GM18526 (cell line): ENCODE results near the gene C2CD2.

ENCODE experiments used
- POLR2A ChIP-seq: IDR thresholded peaks from 3 replicates; pipeline ENCODE4 v1.6.1; 2011; ENCODE audit not compliant: insufficient read length; ENCODE audit errors: extremely low read depth

Gene C2CD2

GRCh38 chr21:41932191-41932575 lies 21.6 kb downstream of the C2CD2 start:
- TF ChIP-seq POLR2A: no peak

- TF ChIP-seq POLR2A: no peak
These were observed 22.8 kb downstream of the C2CD2 start for GRCh38 chr21:41931041-41931451.

GRCh38 chr21:41929248-41929647 lies 24.6 kb downstream of the C2CD2 start:
- no peak for TF ChIP-seq POLR2A

- no peak for TF ChIP-seq POLR2A
These were observed 25.1 kb downstream of the C2CD2 start for GRCh38 chr21:41928621-41929220.

GRCh38 chr21:41927727-41928409 lies 25.9 kb downstream of the C2CD2 start:
- no peak for TF ChIP-seq POLR2A

GRCh38 chr21:41926807-41927171 lies 27.0 kb downstream of the C2CD2 start:
- no peak for TF ChIP-seq POLR2A

- TF ChIP-seq POLR2A: no peak
These were observed 27.6 kb downstream of the C2CD2 start for GRCh38 chr21:41926117-41926806.

- TF ChIP-seq POLR2A: no peak
These were observed 28.1 kb downstream of the C2CD2 start for GRCh38 chr21:41925767-41926116.

GRCh38 chr21:41924368-41924754 lies 29.5 kb downstream of the C2CD2 start:
- TF ChIP-seq POLR2A: no peak

GRCh38 chr21:41923631-41924367 lies 30.0 kb downstream of the C2CD2 start:
- no peak for TF ChIP-seq POLR2A

GRCh38 chr21:41923186-41923585 lies 30.6 kb downstream of the C2CD2 start:
- no peak for TF ChIP-seq POLR2A

GRCh38 chr21:41921021-41921420 lies 32.8 kb downstream of the C2CD2 start:
- TF ChIP-seq POLR2A: no peak

- TF ChIP-seq POLR2A: no peak
These were observed 33.3 kb downstream of the C2CD2 start for GRCh38 chr21:41920476-41920875.

- TF ChIP-seq POLR2A: no peak
These were observed 34.0 kb downstream of the C2CD2 start for GRCh38 chr21:41919666-41920398.
